Measurements from ENCODE around the gene NPAS4. TPM values are rescaled to one million over a fixed set of nuclear protein-coding genes. Genes with fewer than 3 reads are reported as not detected.

Gene NPAS4
- total and polyA plus RNA-seq, 8 donors = 0.08 to 0.63 (median 0.14) TPM; not detected in 5

DNA sequence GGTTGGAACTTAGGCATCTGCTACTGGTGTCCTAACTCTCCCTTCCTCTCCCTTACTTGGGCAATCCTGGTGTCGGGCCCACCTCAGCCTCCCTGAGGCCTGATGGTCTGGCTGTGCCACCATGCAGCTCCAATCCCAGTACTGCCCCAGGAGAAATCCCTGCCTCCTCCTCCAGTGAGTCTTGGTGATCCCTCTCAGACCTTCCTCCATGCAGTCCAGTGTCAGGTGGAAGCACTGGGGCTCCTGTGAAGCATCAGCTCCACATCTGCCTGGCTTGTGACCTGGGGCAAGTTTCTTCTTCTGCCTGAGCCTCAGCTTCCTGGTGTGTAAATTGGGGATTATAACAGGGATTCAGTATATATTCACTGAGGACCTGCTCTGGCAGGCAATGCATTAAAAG, 44.1 kb downstream of the NPAS4 start:
- intact Hi-C loops (cut with DNase I) = no loop called here

GRCh38 chr11:66465373-66466224, 44.8 kb downstream of the NPAS4 start:
- H3K4me3 ChIP-seq = peak overlapping the region in 2 of 4 donors; percentile 51 to 66
- ATAC-seq (no peak), DNase-seq (no peak), FAIRE-seq (no peak)
- 64 to 66% methylated on average over 19 of the region's 19 CpGs for WGBS, 2 donors
- peak overlapping the region in 2 of 4 donors; percentile 17 to 28 for H3K27ac ChIP-seq
- H3K9me3 ChIP-seq = no peaks in the 10 kb centered on the region
- no peaks in the 10 kb centered on the region for H3K36me3 ChIP-seq
- H3K4me1 ChIP-seq = peaks cover 0 to 5% (median 0%) of the 10 kb centered on the region in 3 donors
- intact Hi-C loops (cut with DNase I) = no loop called here
- TF ChIP-seq CTCF (IDR thresholded peaks at IDR 0.05) = no peak
- no peaks in the 10 kb centered on the region for H3K27me3 ChIP-seq

More for the DNA sequence above, 44.1 kb downstream of the NPAS4 start:
- WGBS, 2 donors = 95 to 100% methylated on average over 1 of the region's 1 CpG
- DNase-seq (no peak), FAIRE-seq (no peak), ATAC-seq (no peak)
- TF ChIP-seq CTCF (IDR thresholded peaks at IDR 0.05) = no peak
- H3K36me3 ChIP-seq = no peaks in the 10 kb centered on the region
- H3K27ac ChIP-seq = no peak overlapping the region
- no peak overlapping the region for H3K4me3 ChIP-seq
- no peaks in the 10 kb centered on the region for H3K27me3 ChIP-seq
- H3K9me3 ChIP-seq = no peaks in the 10 kb centered on the region
- peaks cover 0 to 5% (median 0%) of the 10 kb centered on the region in 3 donors for H3K4me1 ChIP-seq

GRCh38 chr11:66466225-66467033, 45.6 kb downstream of the NPAS4 start, which contains the start of gene PELI3:
Gene PELI3 (plus strand): TSS chr11:66466905. CDS start chr11:66468129, 1,224 bp downstream.
- peak within 1 kb of the TSS; percentile 26 to 66 (median 55) for H3K4me3 ChIP-seq
- no peaks in the 10 kb centered on the region for H3K27me3 ChIP-seq
- intact Hi-C loops (cut with DNase I) = no loop called here
- H3K36me3 ChIP-seq = no peaks in the 10 kb centered on the region
- peak; percentile 96 to 99 (median 98) for ATAC-seq
- no peak for FAIRE-seq
- peaks cover 0 to 5% (median 0%) of the 10 kb centered on the region in 3 donors for H3K4me1 ChIP-seq
- WGBS, 2 donors = 1% methylated on average over 31 to 63 of the region's 63 CpGs
- peak; percentile 91 to 99 (median 97) for DNase-seq
- no peaks in the 10 kb centered on the region for H3K9me3 ChIP-seq
- no peak for TF ChIP-seq CTCF (IDR thresholded peaks at IDR 0.05)
- H3K27ac ChIP-seq = peak within 1 kb of the TSS in 2 of 4 donors; percentile 17 to 28

DNA sequence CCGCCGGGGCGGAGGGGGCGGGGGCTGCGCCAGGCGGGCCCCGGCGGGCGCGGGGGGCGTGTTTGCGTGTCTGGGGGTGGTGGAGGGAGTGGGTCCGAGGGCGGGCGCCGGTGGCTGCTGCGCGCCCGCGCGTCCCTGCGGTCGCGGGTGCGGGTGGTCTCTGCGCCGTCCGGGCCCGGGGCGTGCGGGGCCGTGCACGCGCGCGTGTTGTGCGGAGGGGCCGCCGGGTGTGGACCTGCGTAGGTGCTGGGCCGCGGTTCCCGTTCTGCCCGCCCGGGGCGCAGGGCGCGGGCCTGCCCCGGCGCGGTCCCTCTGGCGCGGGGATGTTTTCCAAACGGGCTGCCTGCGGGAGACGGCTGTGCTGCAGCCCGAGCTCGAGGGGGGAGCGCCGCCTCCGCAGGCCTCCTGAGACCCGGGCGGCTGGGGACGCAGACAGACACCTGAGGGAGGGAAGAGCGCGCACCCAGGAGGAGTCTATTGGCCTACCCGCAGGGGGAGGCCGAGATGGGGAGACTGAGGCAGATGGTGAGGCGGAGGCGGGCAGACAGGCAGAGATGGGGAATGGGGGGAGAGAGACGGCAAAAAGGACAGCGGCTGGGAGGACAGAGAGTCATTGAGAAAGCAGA, 46.3 kb downstream of the NPAS4 start:
- WGBS, 2 donors = 1 to 4% methylated on average over 34 to 72 of the region's 72 CpGs
- Histone ChIP-seq H3K27me3 (no peaks in the 10 kb centered on the region), H3K4me1 (peaks cover 0 to 5% (median 0%) of the 10 kb centered on the region in 3 donors), H3K4me3 (peak overlapping the region; percentile 26 to 66 (median 55)), H3K36me3 (no peaks in the 10 kb centered on the region), H3K27ac (peak overlapping the region in 1 of 4 donors; percentile 22), H3K9me3 (no peaks in the 10 kb centered on the region)
- no peak for FAIRE-seq
- peak in 4 of 6 donors; percentile 25 to 78 (median 58) for DNase-seq
- peak; percentile 5 to 47 (median 18) for ATAC-seq
- peak in 1 of 4 donors; percentile 19 for TF ChIP-seq CTCF (IDR thresholded peaks at IDR 0.05)
- intact Hi-C loops (cut with DNase I) = no loop called here

Measured in pancreas (tissue), 10 donors.